NCI-H2196 (cell line): ENCODE data around the gene LDOC1.
"Not testable (repeated sequence)": the region's sequence is repeated elsewhere in the genome, so short reads cannot be mapped to it uniquely, and the experiment has no call there.

Experiments
- DNase-seq: peaks from one replicate; lab custom pipeline; 2025; ENCODE audit not compliant: unreplicated experiment; lab: John Stamatoyannopoulos, UW

LDOC1 gene

GRCh38 chrX:141176586-141177451 is at the start of gene LDOC1:
TSS of gene LDOC1 (minus strand) at chrX:141177129. CDS start at chrX:141177021, 108 bp downstream.
- no peak for DNase-seq

GRCh38 chrX:141221611-141222010 is 44.7 kb upstream of the LDOC1 start:
- DNase-seq = no peak

GRCh38 chrX:141220342-141221008 is 43.5 kb upstream of the LDOC1 start:
- no peak for DNase-seq

GRCh38 chrX:141214196-141214595 is 37.3 kb upstream of the LDOC1 start:
- DNase-seq = no peak

GRCh38 chrX:141201962-141202361 is 25.0 kb upstream of the LDOC1 start:
- DNase-seq = no peak

- not testable (repeated sequence) for DNase-seq
Observed at GRCh38 chrX:141188573-141188972, 11.6 kb upstream of the LDOC1 start.

GRCh38 chrX:141185366-141185765 is 8.4 kb upstream of the LDOC1 start:
- no peak for DNase-seq

GRCh38 chrX:141183000-141183399 is 6.1 kb upstream of the LDOC1 start:
- no peak for DNase-seq

- no peak for DNase-seq
Observed at GRCh38 chrX:141180851-141181250, 3.9 kb upstream of the LDOC1 start.

GRCh38 chrX:141175786-141176185 is 1.1 kb downstream of the LDOC1 start:
- no peak for DNase-seq

- no peak for DNase-seq
Observed at GRCh38 chrX:141164406-141164805, 12.5 kb downstream of the LDOC1 start.

- no peak for DNase-seq
Observed at GRCh38 chrX:141158084-141158483, 18.8 kb downstream of the LDOC1 start.

GRCh38 chrX:141155231-141155630 is 21.7 kb downstream of the LDOC1 start:
- not testable (repeated sequence) for DNase-seq

GRCh38 chrX:141142946-141143345 is 34.0 kb downstream of the LDOC1 start:
- DNase-seq = no peak

- no peak for DNase-seq
Observed at GRCh38 chrX:141133272-141133671, 43.7 kb downstream of the LDOC1 start.

GRCh38 chrX:141127146-141127545 is 49.8 kb downstream of the LDOC1 start:
- no peak for DNase-seq
